GM13976 (cell line): ENCODE data around the gene NOTCH1.
"Not testable (repeated sequence)": the region's sequence is repeated elsewhere in the genome, so short reads cannot be mapped to it uniquely, and the experiment has no call there.

Experiments used
- DNase-seq: peaks from one replicate; pipeline ENCODE4 v3.0.0; 2012; ENCODE audit warnings: low spot score
- in situ Hi-C: fragments of 300-500 bp; cut with MboI; formaldehyde crosslinking; loops from one replicate; pipeline ENCODE4 v1.12.0; 2022; ENCODE audit warnings: low sequenced_read_pairs, mixed read lengths, inconsistent platforms; ENCODE audit not compliant: unreplicated experiment
- TF ChIP-seq, protein P1 (sequence below): IDR thresholded peaks from 2 replicates; pipeline ENCODE4 v1.5.1; 2012; ENCODE audit warnings: borderline replicate concordance, mild to moderate bottlenecking; ENCODE audit not compliant: insufficient read depth; ENCODE audit errors: extremely low read depth, missing control alignments, control extremely low read depth

Gene NOTCH1

DNA sequence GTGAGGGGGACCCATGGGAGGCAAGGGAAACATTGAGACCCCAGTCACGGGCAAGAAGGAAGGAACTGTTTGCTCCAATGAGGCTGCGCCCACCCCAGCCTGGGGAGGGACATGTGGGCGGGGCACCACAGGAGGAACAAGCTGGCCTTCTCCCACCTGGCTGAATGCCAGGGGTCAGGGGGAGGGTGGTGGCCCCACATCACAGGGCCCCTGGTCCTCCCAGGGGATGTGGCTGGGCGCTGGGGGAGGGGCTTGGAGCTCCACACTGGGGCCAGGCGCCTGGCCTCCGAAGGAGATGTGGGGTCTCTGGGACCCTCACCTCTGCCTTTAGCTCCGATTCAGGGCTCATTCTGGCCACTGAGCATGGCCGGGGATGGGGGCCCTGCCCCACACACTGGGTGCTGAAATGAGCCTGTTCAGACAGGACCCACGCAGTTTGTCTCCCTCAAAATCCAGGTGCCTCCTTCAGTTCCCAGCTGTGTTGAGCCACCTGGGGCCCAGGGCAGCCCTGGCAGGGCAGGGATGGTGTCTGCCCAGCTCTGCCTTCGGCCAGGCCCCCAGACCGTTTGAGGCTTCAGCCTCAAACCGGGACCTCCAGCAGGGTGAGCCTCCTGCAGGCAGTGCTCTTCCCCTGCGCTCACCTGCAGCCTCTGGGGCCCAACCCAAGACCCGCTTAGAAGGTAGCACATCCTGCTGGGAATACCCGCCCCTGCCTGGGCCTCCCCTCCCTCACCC is 33.2 kb upstream of the NOTCH1 start:
- TF ChIP-seq, protein P1, sequence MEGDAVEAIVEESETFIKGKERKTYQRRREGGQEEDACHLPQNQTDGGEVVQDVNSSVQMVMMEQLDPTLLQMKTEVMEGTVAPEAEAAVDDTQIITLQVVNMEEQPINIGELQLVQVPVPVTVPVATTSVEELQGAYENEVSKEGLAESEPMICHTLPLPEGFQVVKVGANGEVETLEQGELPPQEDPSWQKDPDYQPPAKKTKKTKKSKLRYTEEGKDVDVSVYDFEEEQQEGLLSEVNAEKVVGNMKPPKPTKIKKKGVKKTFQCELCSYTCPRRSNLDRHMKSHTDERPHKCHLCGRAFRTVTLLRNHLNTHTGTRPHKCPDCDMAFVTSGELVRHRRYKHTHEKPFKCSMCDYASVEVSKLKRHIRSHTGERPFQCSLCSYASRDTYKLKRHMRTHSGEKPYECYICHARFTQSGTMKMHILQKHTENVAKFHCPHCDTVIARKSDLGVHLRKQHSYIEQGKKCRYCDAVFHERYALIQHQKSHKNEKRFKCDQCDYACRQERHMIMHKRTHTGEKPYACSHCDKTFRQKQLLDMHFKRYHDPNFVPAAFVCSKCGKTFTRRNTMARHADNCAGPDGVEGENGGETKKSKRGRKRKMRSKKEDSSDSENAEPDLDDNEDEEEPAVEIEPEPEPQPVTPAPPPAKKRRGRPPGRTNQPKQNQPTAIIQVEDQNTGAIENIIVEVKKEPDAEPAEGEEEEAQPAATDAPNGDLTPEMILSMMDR, result no peak
- DNase-seq, result no peak
- in situ Hi-C loops, result no loop called here

DNA sequence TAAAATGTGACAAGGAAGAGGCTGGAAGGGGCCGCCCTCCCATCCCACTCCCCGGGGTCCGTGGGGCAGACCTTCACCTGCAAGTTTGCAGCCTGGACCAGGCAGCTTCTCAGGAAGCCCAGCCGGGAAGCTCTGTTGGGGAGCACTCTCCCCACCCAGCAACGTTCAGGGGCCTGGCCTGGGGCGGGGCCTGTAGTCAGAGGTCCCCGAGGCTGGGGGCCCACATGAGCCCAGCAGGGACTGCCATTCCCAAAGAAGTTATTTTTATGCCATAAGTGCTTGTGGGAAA is 32.7 kb upstream of the NOTCH1 start:
- TF ChIP-seq, protein P1, result no peak
- DNase-seq, result no peak

DNA sequence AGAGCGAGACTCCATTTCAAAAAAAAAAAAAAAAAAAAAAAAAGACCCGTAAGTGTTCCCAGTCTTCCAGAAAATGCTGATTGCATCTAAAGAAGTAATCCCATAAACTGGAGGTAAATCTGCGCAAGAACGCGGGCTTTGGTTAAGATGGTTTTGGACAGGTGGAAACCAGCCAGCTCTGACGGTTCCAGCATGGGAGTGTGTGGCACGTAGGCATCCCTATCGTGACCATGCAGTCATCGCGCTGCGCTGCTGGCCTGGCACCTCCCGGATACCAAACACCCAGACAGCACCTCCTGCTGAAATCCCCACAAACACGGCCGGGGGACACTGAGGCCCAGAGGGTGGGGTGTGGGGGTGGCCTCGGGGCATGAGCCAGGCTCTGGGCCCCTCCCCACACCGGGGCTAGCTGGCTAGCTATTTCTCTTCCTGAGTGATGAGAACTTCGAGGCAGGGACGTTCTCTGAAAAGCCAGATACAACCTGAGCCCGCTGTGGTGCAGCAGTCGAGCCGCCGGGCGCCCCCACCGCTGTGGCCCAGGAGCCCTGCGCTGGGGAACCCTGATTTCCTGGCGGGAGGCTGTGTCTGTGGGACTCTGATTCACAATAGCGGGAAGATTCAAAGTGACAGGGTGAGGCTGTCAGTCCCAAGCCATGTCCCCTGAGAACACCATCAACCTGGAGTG is 32.2 kb upstream of the NOTCH1 start:
- in situ Hi-C loops, result no loop called here
- DNase-seq, result no peak
- TF ChIP-seq, protein P1, result no peak

More for the DNA sequence above, 32.7 kb upstream of the NOTCH1 start:
- in situ Hi-C loops, result no loop called here

DNA sequence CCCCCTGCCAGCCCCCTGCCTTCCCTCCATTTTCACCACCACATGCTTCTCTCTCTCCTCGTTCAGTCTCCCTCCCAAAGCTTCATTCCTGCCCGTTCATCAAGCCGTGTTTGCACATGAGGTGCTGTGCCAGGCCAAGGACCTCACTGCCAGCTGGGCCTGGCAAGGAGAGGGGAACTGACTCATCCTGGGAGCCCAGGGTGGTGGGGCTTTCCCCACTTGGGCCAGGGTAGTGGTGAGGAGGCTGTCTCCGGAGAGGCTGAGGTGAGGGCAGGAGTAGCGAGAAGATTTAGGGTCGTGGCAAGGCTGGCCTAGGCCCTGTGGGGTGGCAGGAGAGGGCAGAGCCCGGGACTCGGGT is 30.4 kb upstream of the NOTCH1 start:
- DNase-seq, result no peak
- in situ Hi-C loops, result no loop called here
- TF ChIP-seq, protein P1, result no peak

DNA sequence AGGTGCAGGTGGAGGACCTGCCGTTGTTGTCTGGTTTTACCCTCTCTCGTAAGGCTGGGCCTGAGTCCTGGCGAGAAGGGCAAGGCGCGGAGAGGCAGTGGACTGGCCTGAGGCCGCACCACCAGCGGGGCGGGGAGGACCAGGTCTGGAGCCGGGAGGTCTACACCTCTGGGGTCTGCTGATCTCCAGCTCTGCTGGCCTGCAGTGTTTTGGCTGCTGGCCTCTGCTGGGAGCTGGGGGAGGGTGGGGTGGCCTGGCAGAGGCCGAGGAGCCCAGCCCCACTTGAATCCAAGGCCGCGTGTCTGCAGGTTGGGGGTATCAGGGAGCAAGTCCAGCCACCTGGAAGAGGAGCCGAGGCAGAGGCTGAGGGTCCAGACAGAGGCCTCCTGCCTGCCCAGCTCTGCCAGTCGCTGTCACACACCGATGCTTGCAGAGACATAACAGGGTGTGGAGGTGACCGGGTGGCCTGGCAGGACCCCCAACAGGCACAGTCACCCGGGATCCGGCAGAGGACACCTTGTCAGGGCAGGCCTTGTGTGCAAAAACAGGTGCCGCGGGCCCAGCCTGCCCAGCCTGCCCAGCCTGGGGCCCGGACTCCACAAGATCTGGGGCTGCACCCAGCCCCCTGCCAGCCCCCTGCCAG is 29.9 kb upstream of the NOTCH1 start:
- TF ChIP-seq, protein P1, result no peak
- in situ Hi-C loops, result no loop called here

DNA sequence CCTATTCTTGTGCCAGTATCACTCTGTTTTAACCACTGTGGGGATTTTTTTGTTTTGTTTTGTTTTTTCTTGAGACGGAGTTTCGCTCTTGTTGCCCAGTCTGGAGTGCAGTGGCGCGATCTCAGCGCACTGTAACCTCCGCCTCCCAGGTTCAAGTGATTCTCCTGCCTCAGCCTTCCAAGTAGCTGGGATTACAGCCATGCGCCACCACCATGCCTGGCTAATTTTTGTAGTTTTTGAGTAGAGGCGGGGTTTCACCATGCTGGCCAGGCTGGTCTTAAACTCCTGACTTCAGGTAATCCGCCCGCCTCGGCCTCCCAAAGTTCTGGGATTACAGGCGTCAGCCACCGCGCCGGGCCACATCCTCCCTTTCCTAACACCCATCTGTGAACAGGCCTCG is 28.8 kb upstream of the NOTCH1 start:
- DNase-seq, in situ Hi-C loops: not testable (repeated sequence)

More for the DNA sequence above, 29.9 kb upstream of the NOTCH1 start:
- DNase-seq, result no peak
